ENCODE measurements around the gene AGFG2. TPM values are rescaled to one million over a fixed set of nuclear protein-coding genes. Genes with fewer than 3 reads are reported as not detected.

AGFG2 gene
- polyA plus RNA-seq, 2 donors = 15.8 to 37.9 TPM

GRCh38 chr7:100614308-100614861 is 75.4 kb downstream of the AGFG2 start:
- no peaks in the 10 kb centered on the region for H3K9me3 ChIP-seq (ENCODE audit: control insufficient read depth in 2 of 2, insufficient read depth in 1 of 2, low read depth in 1 of 2, low read length in 1 of 2)
- peaks cover 0 to 6% of the 10 kb centered on the region in 2 donors for H3K4me1 ChIP-seq (ENCODE audit: control insufficient read depth in 2 of 2, insufficient read depth in 2 of 2, low read length in 1 of 2)
- no peaks in the 10 kb centered on the region for H3K27me3 ChIP-seq (ENCODE audit: control insufficient read depth in 1 of 2, insufficient read depth in 2 of 2, low read length in 2 of 2)
- H3K27ac ChIP-seq (ENCODE audit: low read depth in 2 of 2, low read length in 1 of 2) = no peak overlapping the region
- H3K36me3 ChIP-seq (ENCODE audit: control insufficient read depth in 2 of 2, insufficient read depth in 2 of 2, low read length in 1 of 2) = peaks cover 0 to 3% of the 10 kb centered on the region in 2 donors
- H3K4me3 ChIP-seq (ENCODE audit: low read depth in 1 of 2, low read length in 2 of 2) = no peak overlapping the region
- 72 to 79% methylated on average over 6 of the region's 6 CpGs for WGBS, 2 donors

Other genes with a start within 250 kb of the AGFG2 start
- under 1 TPM; 0.05 to 0.10 TPM for gene SPDYE3, start 231.5 kb upstream of the AGFG2 start, polyA plus RNA-seq
- 10 to 100 TPM; 22.9 to 79.2 TPM for gene PILRB, start 181.1 kb upstream of the AGFG2 start, polyA plus RNA-seq
- 1 to 10 TPM in 1 of 2 donors, under 1 TPM in 1; 0.85 to 1.7 TPM for gene PILRA, start 165.7 kb upstream of the AGFG2 start, polyA plus RNA-seq
- 1 to 10 TPM; 2.2 to 2.8 TPM for gene ZCWPW1, start 110.5 kb upstream of the AGFG2 start, polyA plus RNA-seq
- 10 to 100 TPM; 18.0 to 21.8 TPM for gene MEPCE, start 109.4 kb upstream of the AGFG2 start, polyA plus RNA-seq
- gene PPP1R35, start 102.7 kb upstream of the AGFG2 start, polyA plus RNA-seq = 10 to 100 TPM; 32.1 to 61.5 TPM
- gene SPACDR, start 74.9 kb upstream of the AGFG2 start, polyA plus RNA-seq = under 1 TPM; 0.31 to 0.65 TPM
- gene TSC22D4, start 60.0 kb upstream of the AGFG2 start, polyA plus RNA-seq = 10 to 100 TPM; 40.0 to 60.0 TPM
- 1 to 10 TPM in 1 of 2 donors, under 1 TPM in 1; 0.32 to 1.3 TPM for gene NYAP1, start 55.3 kb upstream of the AGFG2 start, polyA plus RNA-seq
- 1 to 10 TPM; 1.5 to 3.3 TPM for gene SAP25, start 34.7 kb downstream of the AGFG2 start, polyA plus RNA-seq
- 10 to 100 TPM; 32.3 to 73.4 TPM for gene LRCH4, start 46.9 kb downstream of the AGFG2 start, polyA plus RNA-seq
- gene FBXO24, start 47.1 kb downstream of the AGFG2 start, polyA plus RNA-seq = under 1 TPM; 0.33 to 0.81 TPM
- gene PCOLCE, start 63.2 kb downstream of the AGFG2 start, polyA plus RNA-seq = 10 to 100 TPM in 1 of 2 donors, 1 to 10 TPM in 1; 9.9 to 11.0 TPM
- 10 to 100 TPM; 15.5 to 18.4 TPM for gene MOSPD3, start 73.3 kb downstream of the AGFG2 start, polyA plus RNA-seq
- gene TFR2, start 102.3 kb downstream of the AGFG2 start, polyA plus RNA-seq = under 1 TPM; 0.41 to 0.53 TPM
- gene ACTL6B, start 117.2 kb downstream of the AGFG2 start, polyA plus RNA-seq = not detected
- gene GNB2, start 134.5 kb downstream of the AGFG2 start, polyA plus RNA-seq = 100 to 1,000 TPM; 147 to 284 TPM
- gene GIGYF1, start 155.0 kb downstream of the AGFG2 start, polyA plus RNA-seq = 10 to 100 TPM; 11.1 to 28.1 TPM
- 10 to 100 TPM; 29.4 to 42.1 TPM for gene POP7, start 166.9 kb downstream of the AGFG2 start, polyA plus RNA-seq
- gene EPO, start 181.3 kb downstream of the AGFG2 start, polyA plus RNA-seq = under 1 TPM in 1 of 2 donors, not detected in 1; 0.04 TPM
- under 1 TPM in 1 of 2 donors, not detected in 1; under 0.01 TPM for gene ZAN, start 194.4 kb downstream of the AGFG2 start, polyA plus RNA-seq

Data from esophagus (tissue), 2 donors.